K562 (cell line): Measurements from ENCODE around the gene CYBRD1. TPM values are rescaled to one million over a fixed set of nuclear protein-coding genes. Genes with fewer than 3 reads are reported as not detected.

Experiments used
- EP300 ChIP-seq: IDR thresholded peaks from 2 replicates; pipeline ENCODE4 v1.6.1; 2012; ENCODE audit warnings: low read length, improper control_type of control experiment
- HMGN3 ChIP-seq: IDR thresholded peaks from 2 replicates; pipeline ENCODE4 v1.6.1; 2011; ENCODE audit warnings: borderline replicate concordance, low read depth, mild to moderate bottlenecking, mixed read lengths, low read length; ENCODE audit not compliant: insufficient read length; ENCODE audit errors: extremely low read depth
- KDM2B ChIP-seq: fragments of 250-450 bp; sonication (Bioruptor Pico); IDR thresholded peaks from 2 replicates; pipeline ENCODE4 v1.8.0; 2021; ENCODE audit warnings: mild to moderate bottlenecking, moderate library complexity
- POU5F1 ChIP-seq: fragments of 150-350 bp; IDR thresholded peaks from 2 replicates; pipeline ENCODE4 v1.6.1; 2014; ENCODE audit warnings: borderline replicate concordance, low read length, low read depth, mild to moderate bottlenecking; ENCODE audit not compliant: partially characterized antibody
- RBM25 ChIP-seq: fragments of 200-400 bp; formaldehyde crosslinking; IDR thresholded peaks from 2 replicates; pipeline ENCODE4 v1.6.1; 2018; ENCODE audit warnings: low read length, low read depth, moderate library complexity; ENCODE audit not compliant: severe bottlenecking
- SNIP1 ChIP-seq: fragments of 450-650 bp; IDR thresholded peaks from 2 replicates; pipeline ENCODE4 v1.7.1; 2017; ENCODE audit warnings: low read depth, mild to moderate bottlenecking
- TSC22D4 ChIP-seq: fragments of 450-650 bp; IDR thresholded peaks from 2 replicates; pipeline ENCODE4 v1.6.1; 2016; ENCODE audit warnings: missing genetic modification characterization, missing biosample characterization, control low read depth
- U2AF1 ChIP-seq: fragments of 200-400 bp; formaldehyde crosslinking; optimal IDR thresholded peaks from 2 replicates; pipeline ENCODE3; 2017; ENCODE audit warnings: mild to moderate bottlenecking, low read depth, low read length, moderate library complexity
- ZNF699 ChIP-seq: fragments of 250-450 bp; sonication (Bioruptor Pico); IDR thresholded peaks from 2 replicates; pipeline ENCODE4 v1.8.0; 2021; ENCODE audit warnings: mild to moderate bottlenecking, moderate library complexity; ENCODE audit not compliant: insufficient replicate concordance
- polyA plus RNA-seq, 8 experiments: library from polyadenylated mRNA; depleted of rRNA in 4 of 8; stranded (reverse) in 5 of 8; unstranded in 3 of 8; fragments of >200 nt; fragmentation: Nextera tagmentation in 2 of 8; fragmentation: Illumina TruSeq in 1 of 8; extraction: Ambion mirVana in 2 of 8; extraction: Trizol in 1 of 8; gene quantifications; 2 replicates each; pipeline versions ENCODE4 v1.2.1 to v1.2.3, GENCODE V29; 2011 to 2014; ENCODE audit warnings: inconsistent platforms in 1 of 8, missing spikeins in 1 of 8
- total RNA-seq, 7 experiments: library from RNA; depleted of rRNA in 6 of 7; stranded (reverse); fragments of >200 nt in 6 of 7; fragmentation: Illumina TruSeq in 2 of 7; extraction: Trizol in 2 of 7; gene quantifications; 2 replicates each; pipeline versions ENCODE4 v1.2.1 to v1.2.3, GENCODE V29; 2011 to 2021; ENCODE audit warnings: low replicate concordance in 1 of 7
- TF ChIP-seq, protein P1 (sequence below): fragments of 450-650 bp; IDR thresholded peaks from 2 replicates; pipeline ENCODE4 v1.6.1; 2016; ENCODE audit warnings: mild to moderate bottlenecking, moderate library complexity
- TF ChIP-seq, protein P2 (sequence below): sonication (generic); formaldehyde crosslinking; IDR thresholded peaks from 2 replicates; pipeline ENCODE4 v1.8.1; 2023; ENCODE audit warnings: mild to moderate bottlenecking, missing genetic modification reagents

The CYBRD1 gene
- total and polyA plus RNA-seq, 9 of the 15 experiments (the other 6 are each of a cell fraction or from before 2014, with no cell fraction given), result 9.6 to 22.4 (median 15.6) TPM

DNA sequence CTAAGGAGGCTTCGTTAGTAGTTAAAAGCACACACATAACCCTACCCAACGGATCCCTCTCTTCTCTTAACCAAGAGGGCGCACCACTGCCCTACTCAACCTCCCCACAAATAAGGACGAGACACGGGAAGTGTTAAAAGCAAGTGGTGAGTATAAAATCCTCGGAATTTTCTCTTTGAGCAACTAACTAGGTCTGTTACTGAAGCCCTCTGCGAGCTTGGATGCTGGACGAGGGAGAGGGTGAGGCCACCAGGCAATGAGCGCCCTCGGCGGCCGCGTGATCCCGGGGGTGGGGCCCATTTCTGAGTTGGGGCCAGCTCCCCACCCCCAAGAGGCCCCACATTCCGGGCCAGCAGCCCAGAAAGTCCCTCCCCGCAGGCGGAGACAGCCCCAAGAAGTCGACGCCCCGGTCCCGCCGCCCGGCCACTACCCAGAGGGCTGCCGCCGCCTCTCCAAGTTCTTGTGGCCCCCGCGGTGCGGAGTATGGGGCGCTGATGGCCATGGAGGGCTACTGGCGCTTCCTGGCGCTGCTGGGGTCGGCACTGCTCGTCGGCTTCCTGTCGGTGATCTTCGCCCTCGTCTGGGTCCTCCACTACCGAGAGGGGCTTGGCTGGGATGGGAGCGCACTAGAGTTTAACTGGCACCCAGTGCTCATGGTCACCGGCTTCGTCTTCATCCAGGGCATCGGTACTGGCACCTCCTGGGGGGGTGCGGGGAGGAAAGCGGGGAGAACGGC lies at the start of gene CYBRD1 (continued):
- TF ChIP-seq, protein P1, sequence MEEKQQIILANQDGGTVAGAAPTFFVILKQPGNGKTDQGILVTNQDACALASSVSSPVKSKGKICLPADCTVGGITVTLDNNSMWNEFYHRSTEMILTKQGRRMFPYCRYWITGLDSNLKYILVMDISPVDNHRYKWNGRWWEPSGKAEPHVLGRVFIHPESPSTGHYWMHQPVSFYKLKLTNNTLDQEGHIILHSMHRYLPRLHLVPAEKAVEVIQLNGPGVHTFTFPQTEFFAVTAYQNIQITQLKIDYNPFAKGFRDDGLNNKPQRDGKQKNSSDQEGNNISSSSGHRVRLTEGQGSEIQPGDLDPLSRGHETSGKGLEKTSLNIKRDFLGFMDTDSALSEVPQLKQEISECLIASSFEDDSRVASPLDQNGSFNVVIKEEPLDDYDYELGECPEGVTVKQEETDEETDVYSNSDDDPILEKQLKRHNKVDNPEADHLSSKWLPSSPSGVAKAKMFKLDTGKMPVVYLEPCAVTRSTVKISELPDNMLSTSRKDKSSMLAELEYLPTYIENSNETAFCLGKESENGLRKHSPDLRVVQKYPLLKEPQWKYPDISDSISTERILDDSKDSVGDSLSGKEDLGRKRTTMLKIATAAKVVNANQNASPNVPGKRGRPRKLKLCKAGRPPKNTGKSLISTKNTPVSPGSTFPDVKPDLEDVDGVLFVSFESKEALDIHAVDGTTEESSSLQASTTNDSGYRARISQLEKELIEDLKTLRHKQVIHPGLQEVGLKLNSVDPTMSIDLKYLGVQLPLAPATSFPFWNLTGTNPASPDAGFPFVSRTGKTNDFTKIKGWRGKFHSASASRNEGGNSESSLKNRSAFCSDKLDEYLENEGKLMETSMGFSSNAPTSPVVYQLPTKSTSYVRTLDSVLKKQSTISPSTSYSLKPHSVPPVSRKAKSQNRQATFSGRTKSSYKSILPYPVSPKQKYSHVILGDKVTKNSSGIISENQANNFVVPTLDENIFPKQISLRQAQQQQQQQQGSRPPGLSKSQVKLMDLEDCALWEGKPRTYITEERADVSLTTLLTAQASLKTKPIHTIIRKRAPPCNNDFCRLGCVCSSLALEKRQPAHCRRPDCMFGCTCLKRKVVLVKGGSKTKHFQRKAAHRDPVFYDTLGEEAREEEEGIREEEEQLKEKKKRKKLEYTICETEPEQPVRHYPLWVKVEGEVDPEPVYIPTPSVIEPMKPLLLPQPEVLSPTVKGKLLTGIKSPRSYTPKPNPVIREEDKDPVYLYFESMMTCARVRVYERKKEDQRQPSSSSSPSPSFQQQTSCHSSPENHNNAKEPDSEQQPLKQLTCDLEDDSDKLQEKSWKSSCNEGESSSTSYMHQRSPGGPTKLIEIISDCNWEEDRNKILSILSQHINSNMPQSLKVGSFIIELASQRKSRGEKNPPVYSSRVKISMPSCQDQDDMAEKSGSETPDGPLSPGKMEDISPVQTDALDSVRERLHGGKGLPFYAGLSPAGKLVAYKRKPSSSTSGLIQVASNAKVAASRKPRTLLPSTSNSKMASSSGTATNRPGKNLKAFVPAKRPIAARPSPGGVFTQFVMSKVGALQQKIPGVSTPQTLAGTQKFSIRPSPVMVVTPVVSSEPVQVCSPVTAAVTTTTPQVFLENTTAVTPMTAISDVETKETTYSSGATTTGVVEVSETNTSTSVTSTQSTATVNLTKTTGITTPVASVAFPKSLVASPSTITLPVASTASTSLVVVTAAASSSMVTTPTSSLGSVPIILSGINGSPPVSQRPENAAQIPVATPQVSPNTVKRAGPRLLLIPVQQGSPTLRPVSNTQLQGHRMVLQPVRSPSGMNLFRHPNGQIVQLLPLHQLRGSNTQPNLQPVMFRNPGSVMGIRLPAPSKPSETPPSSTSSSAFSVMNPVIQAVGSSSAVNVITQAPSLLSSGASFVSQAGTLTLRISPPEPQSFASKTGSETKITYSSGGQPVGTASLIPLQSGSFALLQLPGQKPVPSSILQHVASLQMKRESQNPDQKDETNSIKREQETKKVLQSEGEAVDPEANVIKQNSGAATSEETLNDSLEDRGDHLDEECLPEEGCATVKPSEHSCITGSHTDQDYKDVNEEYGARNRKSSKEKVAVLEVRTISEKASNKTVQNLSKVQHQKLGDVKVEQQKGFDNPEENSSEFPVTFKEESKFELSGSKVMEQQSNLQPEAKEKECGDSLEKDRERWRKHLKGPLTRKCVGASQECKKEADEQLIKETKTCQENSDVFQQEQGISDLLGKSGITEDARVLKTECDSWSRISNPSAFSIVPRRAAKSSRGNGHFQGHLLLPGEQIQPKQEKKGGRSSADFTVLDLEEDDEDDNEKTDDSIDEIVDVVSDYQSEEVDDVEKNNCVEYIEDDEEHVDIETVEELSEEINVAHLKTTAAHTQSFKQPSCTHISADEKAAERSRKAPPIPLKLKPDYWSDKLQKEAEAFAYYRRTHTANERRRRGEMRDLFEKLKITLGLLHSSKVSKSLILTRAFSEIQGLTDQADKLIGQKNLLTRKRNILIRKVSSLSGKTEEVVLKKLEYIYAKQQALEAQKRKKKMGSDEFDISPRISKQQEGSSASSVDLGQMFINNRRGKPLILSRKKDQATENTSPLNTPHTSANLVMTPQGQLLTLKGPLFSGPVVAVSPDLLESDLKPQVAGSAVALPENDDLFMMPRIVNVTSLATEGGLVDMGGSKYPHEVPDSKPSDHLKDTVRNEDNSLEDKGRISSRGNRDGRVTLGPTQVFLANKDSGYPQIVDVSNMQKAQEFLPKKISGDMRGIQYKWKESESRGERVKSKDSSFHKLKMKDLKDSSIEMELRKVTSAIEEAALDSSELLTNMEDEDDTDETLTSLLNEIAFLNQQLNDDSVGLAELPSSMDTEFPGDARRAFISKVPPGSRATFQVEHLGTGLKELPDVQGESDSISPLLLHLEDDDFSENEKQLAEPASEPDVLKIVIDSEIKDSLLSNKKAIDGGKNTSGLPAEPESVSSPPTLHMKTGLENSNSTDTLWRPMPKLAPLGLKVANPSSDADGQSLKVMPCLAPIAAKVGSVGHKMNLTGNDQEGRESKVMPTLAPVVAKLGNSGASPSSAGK, result peak; percentile 91
- TF ChIP-seq KDM2B (CRISPR knock-in tag) (0 out of 2 replicates have a peak, but pooled peaks have one; percentile 61), ZNF699 (CRISPR knock-in tag) (no peak), TSC22D4 (no peak), POU5F1 (no peak), SNIP1 (peak; percentile 73; the same call in 1 of the 2 replicates), RBM25 (no peak), U2AF1 (no peak), HMGN3 (peak; percentile 84), EP300 (no peak; the same call in 1 of the 2 replicates)
- TF ChIP-seq, protein P2, sequence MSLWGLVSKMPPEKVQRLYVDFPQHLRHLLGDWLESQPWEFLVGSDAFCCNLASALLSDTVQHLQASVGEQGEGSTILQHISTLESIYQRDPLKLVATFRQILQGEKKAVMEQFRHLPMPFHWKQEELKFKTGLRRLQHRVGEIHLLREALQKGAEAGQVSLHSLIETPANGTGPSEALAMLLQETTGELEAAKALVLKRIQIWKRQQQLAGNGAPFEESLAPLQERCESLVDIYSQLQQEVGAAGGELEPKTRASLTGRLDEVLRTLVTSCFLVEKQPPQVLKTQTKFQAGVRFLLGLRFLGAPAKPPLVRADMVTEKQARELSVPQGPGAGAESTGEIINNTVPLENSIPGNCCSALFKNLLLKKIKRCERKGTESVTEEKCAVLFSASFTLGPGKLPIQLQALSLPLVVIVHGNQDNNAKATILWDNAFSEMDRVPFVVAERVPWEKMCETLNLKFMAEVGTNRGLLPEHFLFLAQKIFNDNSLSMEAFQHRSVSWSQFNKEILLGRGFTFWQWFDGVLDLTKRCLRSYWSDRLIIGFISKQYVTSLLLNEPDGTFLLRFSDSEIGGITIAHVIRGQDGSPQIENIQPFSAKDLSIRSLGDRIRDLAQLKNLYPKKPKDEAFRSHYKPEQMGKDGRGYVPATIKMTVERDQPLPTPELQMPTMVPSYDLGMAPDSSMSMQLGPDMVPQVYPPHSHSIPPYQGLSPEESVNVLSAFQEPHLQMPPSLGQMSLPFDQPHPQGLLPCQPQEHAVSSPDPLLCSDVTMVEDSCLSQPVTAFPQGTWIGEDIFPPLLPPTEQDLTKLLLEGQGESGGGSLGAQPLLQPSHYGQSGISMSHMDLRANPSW (CRISPR knock-in tag), result 0 out of 2 replicates have a peak, but pooled peaks have one; percentile 73
